Loucy (cell line): ENCODE results near the gene HCST.
A peak's percentile ranks its signal among the peaks of the same experiment; 100 is the strongest.

Experiments used
- CTCF ChIP-seq: fragments of 200-600 bp; sonication (generic); conservative IDR thresholded peaks from 2 replicates; pipeline ENCODE4 v1.5.1; 2014; ENCODE audit warnings: mild to moderate bottlenecking, antibody characterized with exemption, low read length
- EZH2phosphoT487 ChIP-seq: fragments of 200-600 bp; IDR thresholded peaks from 2 replicates; pipeline ENCODE4 v1.6.1; 2018; ENCODE audit warnings: antibody characterized with exemption, mild to moderate bottlenecking, moderate library complexity, borderline replicate concordance

DNA sequence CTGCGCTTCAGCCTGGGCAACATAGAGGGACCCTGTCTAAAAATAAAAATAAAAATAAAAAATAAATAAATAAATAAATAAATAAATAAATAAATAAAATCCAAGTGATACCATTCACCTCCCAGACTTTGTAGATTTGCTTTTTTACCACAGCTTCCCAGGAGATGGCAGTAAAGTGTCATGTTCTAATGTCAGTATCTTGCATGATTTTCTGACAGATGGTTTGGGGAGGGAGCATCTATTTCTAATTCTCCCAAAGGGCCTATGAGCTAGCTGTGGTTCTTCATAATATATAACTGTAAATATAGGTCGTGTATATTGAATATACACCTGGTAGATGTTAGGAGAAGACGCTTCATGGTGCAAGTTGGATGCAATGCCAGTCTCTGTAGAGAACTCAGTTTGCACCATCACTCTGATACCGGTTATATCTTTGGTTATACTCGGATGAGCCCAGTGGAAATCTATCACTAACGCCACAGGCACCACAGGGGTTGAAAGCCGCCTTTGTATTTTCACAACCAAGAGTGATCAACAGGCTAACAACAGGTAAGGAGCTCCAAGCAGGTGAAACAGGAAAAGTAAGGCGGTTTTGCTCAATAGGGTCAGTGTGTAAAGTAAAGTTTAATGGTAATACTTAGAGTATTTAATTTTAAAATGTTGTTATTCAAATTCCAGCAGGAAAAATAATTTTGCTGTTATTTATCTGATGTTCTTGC, 20.1 kb upstream of the HCST start:
- TF ChIP-seq CTCF, result peak; percentile 59
- TF ChIP-seq EZH2phosphoT487, result no peak
